Brain pericyte (primary cell): ENCODE results near the gene UST.

Experiments used
- DNase-seq: peaks from one replicate; pipeline ENCODE4 v3.0.0-alpha.2; 2012; ENCODE audit warnings: low read depth, low spot score

UST gene

DNA sequence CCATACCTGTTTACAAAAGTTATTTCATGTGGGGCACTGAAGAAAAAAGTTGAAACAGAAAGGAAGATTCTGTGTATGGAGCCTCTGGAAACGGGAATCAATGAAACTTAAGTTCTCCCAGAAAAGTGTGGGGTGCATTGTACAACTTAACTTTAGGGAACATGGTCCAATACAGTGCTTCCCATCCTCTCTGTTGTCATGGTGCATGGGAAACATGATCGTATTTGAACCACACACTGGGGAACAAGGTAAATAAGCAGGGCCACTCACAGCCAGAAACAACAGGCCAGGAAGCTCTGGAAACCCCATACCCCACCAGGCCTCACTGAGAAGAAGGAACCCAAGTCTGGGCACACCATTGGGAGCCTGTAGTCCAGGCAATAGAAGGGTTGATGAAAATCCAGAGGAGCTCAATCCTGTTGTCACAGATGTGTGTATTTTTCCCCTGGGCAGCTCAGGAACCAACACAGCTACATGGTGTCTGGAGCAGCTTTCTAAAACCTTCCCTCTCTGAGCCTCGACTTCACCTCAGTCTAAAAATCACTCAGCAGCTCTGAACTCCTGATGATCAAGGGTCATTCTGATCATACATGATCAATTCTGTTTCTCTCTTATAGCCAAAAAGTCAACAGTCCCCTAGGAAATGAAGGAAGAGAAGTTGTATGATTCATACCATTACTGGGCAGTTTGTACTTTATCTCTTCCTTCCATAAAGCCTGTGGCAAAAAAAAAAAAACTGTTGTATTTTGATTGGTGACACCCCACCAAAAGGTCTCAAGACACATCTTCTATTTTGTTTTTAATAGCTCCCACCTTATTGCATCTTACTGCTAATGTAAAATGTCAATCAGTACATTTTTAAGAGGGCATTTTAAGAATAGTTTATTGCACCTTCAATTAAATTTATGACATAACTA is 372.2 kb downstream of the UST start:
- DNase-seq = no peak

DNA sequence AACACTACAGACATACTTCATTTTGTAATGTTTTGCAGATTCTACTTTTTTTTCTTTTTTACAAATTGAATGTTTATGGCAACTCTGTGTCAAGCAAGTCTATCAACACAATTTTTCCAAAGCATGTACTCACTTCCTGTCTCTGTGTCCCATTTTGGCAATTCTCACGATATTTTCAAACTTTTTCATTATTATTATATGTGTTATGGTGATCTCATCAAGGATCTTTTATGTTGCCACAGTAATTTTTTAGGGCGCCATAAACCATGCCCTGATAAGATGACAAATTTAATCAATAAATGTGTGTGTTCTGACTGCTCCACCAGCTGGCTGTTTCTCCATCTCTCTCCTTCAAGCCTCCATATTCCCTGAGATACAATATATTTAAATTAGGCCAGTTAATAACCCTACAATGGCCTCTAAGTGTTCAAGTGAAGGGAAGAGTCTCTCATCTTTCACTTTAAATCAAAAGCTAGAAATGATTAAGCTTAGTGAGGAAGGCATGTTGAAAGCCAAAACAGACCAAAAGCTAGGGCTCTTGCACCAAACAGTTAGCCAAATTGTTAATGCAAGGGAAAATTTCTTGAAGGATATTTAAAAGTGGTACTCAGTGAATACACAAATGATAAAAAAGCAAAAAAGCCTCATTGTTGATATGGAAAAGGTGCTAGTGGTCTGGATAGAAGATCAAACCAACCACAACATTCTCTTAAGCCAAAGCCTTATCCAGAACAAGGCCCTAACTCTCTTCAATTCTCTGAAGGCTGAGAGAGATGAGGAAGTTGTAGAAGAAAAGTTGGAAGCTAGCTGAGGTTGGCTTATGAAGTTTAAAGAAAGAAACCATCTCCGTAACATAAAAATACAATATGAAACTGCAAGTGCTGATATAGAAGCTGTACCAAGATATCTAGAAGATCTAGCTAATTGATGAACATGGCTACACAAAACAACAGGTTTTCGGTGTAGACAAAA is 376.3 kb downstream of the UST start:
- no peak for DNase-seq

DNA sequence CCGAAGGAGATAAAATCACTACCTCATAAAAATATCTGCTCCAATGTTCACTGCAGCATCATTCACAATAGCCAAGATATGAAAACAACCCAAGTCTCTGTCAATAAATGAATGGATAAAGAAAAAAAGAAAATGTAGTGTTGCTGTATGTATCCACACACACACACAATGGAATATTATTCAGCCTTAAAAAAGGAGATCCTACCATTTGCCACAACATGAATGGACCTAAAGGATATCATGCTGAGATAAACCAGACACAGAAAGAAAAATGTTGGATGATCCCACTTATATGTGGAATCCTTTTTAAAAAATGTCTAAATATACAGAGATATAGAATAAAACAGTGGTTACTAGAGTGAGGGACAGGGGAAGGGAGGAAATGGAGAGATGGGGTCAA is 378.5 kb downstream of the UST start:
- no peak for DNase-seq
